Progenitor cell of endocrine pancreas (in vitro differentiated cells): ENCODE results near the gene SMPDL3A. TPM values are rescaled to one million over a fixed set of nuclear protein-coding genes. Genes with fewer than 3 reads are reported as not detected.

ENCODE experiments used
- DNase-seq: peaks from one replicate; pipeline ENCODE4 v3.0.0; 2021; ENCODE audit warnings: low spot score; ENCODE audit not compliant: unreplicated experiment
- H3K27ac Mint-ChIP-seq: 2 replicates; pipeline ENCODE4 v1.8.0; 2021; ENCODE audit warnings: mild to moderate bottlenecking, moderate library complexity, mixed read lengths
- H3K27me3 Mint-ChIP-seq: 2 replicates; pipeline ENCODE4 v1.8.0; 2021; ENCODE audit warnings: mixed read lengths
- H3K36me3 Mint-ChIP-seq: 2 replicates; pipeline ENCODE4 v1.8.0; 2022; ENCODE audit warnings: mixed read lengths; ENCODE audit not compliant: insufficient read depth
- H3K4me1 Mint-ChIP-seq: 2 replicates; pipeline ENCODE4 v1.8.0; 2021; ENCODE audit warnings: low read depth, mixed read lengths
- H3K4me3 Mint-ChIP-seq: 2 replicates; pipeline ENCODE4 v1.8.0; 2021; ENCODE audit warnings: low read depth, mild to moderate bottlenecking, moderate library complexity, mixed read lengths
- H3K9me3 Mint-ChIP-seq: 2 replicates; pipeline ENCODE4 v1.8.0; 2021; ENCODE audit warnings: low read depth, mixed read lengths
- CTCF ChIP-seq: fragments of 200-600 bp; sonication (generic); IDR thresholded peaks from one replicate; pipeline ENCODE4 v1.5.0; 2021; ENCODE audit warnings: antibody characterized with exemption, mild to moderate bottlenecking; ENCODE audit not compliant: unreplicated experiment
- total RNA-seq: library from RNA; stranded (reverse); gene quantifications from 2 replicates; pipeline ENCODE4 v1.2.1, GENCODE V29; 2021

The SMPDL3A gene
- total RNA-seq, 1 donor from 2014 or later, result 8.6 TPM

GRCh38 chr6:122825163-122825562 lies 36.1 kb downstream of the SMPDL3A start:
- Mint-ChIP-seq H3K9me3 (no peaks in the 10 kb centered on the region), H3K4me3 (no peak overlapping the region), H3K4me1 (no peaks in the 10 kb centered on the region), H3K27ac (no peak overlapping the region), H3K27me3 (no peaks in the 10 kb centered on the region), H3K36me3 (no peaks in the 10 kb centered on the region)
- TF ChIP-seq CTCF, result no peak
- DNase-seq, result no peak

DNA sequence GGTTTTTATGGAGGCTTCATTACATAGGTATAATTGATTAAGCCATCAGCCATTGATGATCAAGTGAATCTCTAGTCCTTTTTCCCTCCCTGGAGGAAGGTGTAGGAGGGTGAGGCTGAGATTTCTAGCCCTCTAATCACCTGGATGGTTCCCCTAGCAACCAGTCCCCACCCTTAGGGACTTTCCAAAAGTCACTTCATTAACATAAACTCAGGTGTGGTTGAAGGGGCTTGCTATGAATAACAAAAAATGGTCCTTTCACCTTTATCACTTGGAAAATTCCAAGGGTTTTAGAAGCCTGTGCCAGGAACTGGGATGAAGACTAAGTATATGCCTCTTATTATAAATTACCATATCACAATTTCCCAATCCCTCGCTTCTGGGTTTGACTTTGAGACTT lies 40.4 kb downstream of the SMPDL3A start:
- H3K4me1 Mint-ChIP-seq, result no peaks in the 10 kb centered on the region
- no peak for DNase-seq
- H3K36me3 Mint-ChIP-seq, result no peaks in the 10 kb centered on the region
- no peak overlapping the region for H3K27ac Mint-ChIP-seq
- H3K9me3 Mint-ChIP-seq, result no peaks in the 10 kb centered on the region
- H3K4me3 Mint-ChIP-seq, result no peak overlapping the region
- H3K27me3 Mint-ChIP-seq, result peaks cover 6% of the 10 kb centered on the region
- no peak for TF ChIP-seq CTCF

DNA sequence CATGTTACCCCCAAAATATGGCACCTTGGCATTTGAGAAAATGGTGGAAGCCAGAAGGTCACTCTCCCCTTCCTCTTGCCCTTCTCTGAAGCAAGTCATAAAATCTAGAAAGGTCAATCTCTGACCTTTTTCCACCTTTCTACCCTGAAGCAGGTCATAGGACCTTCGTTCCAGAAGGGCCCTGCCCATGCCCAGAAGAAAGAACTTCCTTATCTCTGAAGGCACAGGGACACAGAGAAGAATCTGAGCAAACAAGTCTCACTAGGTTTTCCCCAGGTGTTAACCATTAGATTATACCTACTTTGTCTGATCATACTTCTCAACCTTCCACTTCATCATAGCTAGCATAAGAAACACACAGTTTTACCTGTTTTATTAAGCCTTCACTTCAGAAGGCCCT lies 42.5 kb downstream of the SMPDL3A start:
- Mint-ChIP-seq H3K4me3 (no peak overlapping the region), H3K27me3 (peaks cover 6% of the 10 kb centered on the region), H3K9me3 (no peaks in the 10 kb centered on the region), H3K36me3 (no peaks in the 10 kb centered on the region), H3K4me1 (no peaks in the 10 kb centered on the region), H3K27ac (no peak overlapping the region)
- no peak for TF ChIP-seq CTCF
- DNase-seq, result no peak

GRCh38 chr6:122832459-122832858 lies 43.4 kb downstream of the SMPDL3A start:
- no peak overlapping the region for H3K4me3 Mint-ChIP-seq
- no peak for DNase-seq
- H3K4me1 Mint-ChIP-seq, result peaks cover under 1% of the 10 kb centered on the region
- peaks cover 6% of the 10 kb centered on the region for H3K27me3 Mint-ChIP-seq
- no peak for TF ChIP-seq CTCF
- H3K36me3 Mint-ChIP-seq, result no peaks in the 10 kb centered on the region
- no peaks in the 10 kb centered on the region for H3K9me3 Mint-ChIP-seq
- H3K27ac Mint-ChIP-seq, result no peak overlapping the region

GRCh38 chr6:122833021-122833491 lies 44.0 kb downstream of the SMPDL3A start:
- peaks cover 6% of the 10 kb centered on the region for H3K27me3 Mint-ChIP-seq
- H3K27ac Mint-ChIP-seq, result no peak overlapping the region
- peaks cover 3% of the 10 kb centered on the region for H3K4me1 Mint-ChIP-seq
- no peak for TF ChIP-seq CTCF
- DNase-seq, result no peak
- H3K9me3 Mint-ChIP-seq, result no peaks in the 10 kb centered on the region
- H3K4me3 Mint-ChIP-seq, result no peak overlapping the region
- no peaks in the 10 kb centered on the region for H3K36me3 Mint-ChIP-seq
